OCI-LY7 (cell line): ENCODE measurements around the gene ZNF407. TPM values are rescaled to one million over a fixed set of nuclear protein-coding genes. Genes with fewer than 3 reads are reported as not detected.

Source experiments
- BruUV-seq: library from RNA; stranded (reverse); fragments of 400-500 nt; replicated peaks from 2 replicates; lab custom pipeline; 2021; lab: Mats Ljungman, UMichigan
- CTCF ChIA-PET: fragments of 300-600 bp; sonication (Branson Sonifier 250); formaldehyde crosslinking; loops from one replicate; lab custom pipeline; 2022; ENCODE audit warnings: antibody characterized with exemption; ENCODE audit not compliant: unreplicated experiment; lab: Charles Lee
- POLR2A ChIA-PET: fragments of 300-600 bp; sonication (Branson Sonifier 250); formaldehyde crosslinking; loops from one replicate; lab custom pipeline; 2022; ENCODE audit warnings: antibody characterized with exemption; lab: Charles Lee
- DNase-seq: peaks from one replicate; pipeline ENCODE4 v3.0.0-alpha.2; 2015; ENCODE audit warnings: low spot score
- H2AFZ ChIP-seq: fragments of 200-600 bp; sonication (generic), shearing (Covaris generic); 2 replicates; pipeline ENCODE4 v1.6.1; 2014; ENCODE audit warnings: mild to moderate bottlenecking, antibody characterized with exemption, low read length, moderate library complexity
- H3K27ac ChIP-seq: fragments of 200-600 bp; sonication (generic); 2 replicates; pipeline ENCODE4 v1.5.1; 2014; ENCODE audit warnings: mixed run types, low read depth, mild to moderate bottlenecking, moderate library complexity, low read length, inconsistent platforms; ENCODE audit not compliant: poor library complexity, severe bottlenecking
- H3K36me3 ChIP-seq: fragments of 200-600 bp; sonication (generic); 2 replicates; pipeline ENCODE4 v1.6.1; 2014; ENCODE audit warnings: mild to moderate bottlenecking, antibody characterized with exemption, low read length, moderate library complexity, mixed read lengths; ENCODE audit not compliant: insufficient read depth
- H3K4me1 ChIP-seq: fragments of 200-600 bp; sonication (generic); 2 replicates; pipeline ENCODE4 v1.5.1; 2014; ENCODE audit warnings: mild to moderate bottlenecking, low read length; ENCODE audit not compliant: insufficient read depth, poor library complexity, severe bottlenecking
- H3K4me2 ChIP-seq: fragments of 200-600 bp; sonication (generic); 2 replicates; pipeline ENCODE4 v1.6.1; 2014; ENCODE audit warnings: mild to moderate bottlenecking, low read length
- H3K4me3 ChIP-seq: fragments of 200-600 bp; sonication (generic); 2 replicates; pipeline ENCODE4 v1.5.1; 2014; ENCODE audit warnings: mild to moderate bottlenecking, low read depth, low read length; ENCODE audit not compliant: poor library complexity, severe bottlenecking
- H3K79me2 ChIP-seq: fragments of 200-600 bp; sonication (generic); 2 replicates; pipeline ENCODE4 v1.6.1; 2016; ENCODE audit warnings: low read depth, mild to moderate bottlenecking, low read length, moderate library complexity, mixed read lengths; ENCODE audit not compliant: insufficient read depth
- H3K9me2 ChIP-seq: fragments of 200-600 bp; sonication (generic); 2 replicates; pipeline ENCODE4 v1.6.1; 2016; ENCODE audit warnings: mild to moderate bottlenecking, low read length, mixed read lengths; ENCODE audit not compliant: insufficient read depth
- H3K9me3 ChIP-seq: fragments of 200-600 bp; sonication (generic); 2 replicates; pipeline ENCODE4 v1.6.1; 2014; ENCODE audit warnings: mild to moderate bottlenecking, mixed run types, low read length, mixed read lengths
- H4K20me1 ChIP-seq: fragments of 200-600 bp; sonication (generic); 2 replicates; pipeline ENCODE4 v1.6.1; 2014; ENCODE audit warnings: mild to moderate bottlenecking, antibody characterized with exemption, low read length, moderate library complexity, mixed read lengths; ENCODE audit not compliant: insufficient read depth
- intact Hi-C: fragments of 100-400 bp; cut with micrococcal nuclease; formaldehyde crosslinking; loops from one replicate; pipeline ENCODE4 v1.10.0; 2022; ENCODE audit not compliant: unreplicated experiment
- total RNA-seq, 2 experiments: library from RNA; depleted of rRNA in 1 of 2; stranded (reverse); fragments of >200 nt in 1 of 2; shearing (Covaris generic) in 1 of 2; gene quantifications; 2 replicates each; pipeline ENCODE4 v1.2.3, GENCODE V29; 2014 to 2022
- TF ChIP-seq, protein P1 (sequence below): fragments of 200-600 bp; sonication (generic); conservative IDR thresholded peaks from 2 replicates; pipeline ENCODE4 v1.5.1; 2014; ENCODE audit warnings: mild to moderate bottlenecking, antibody characterized with exemption, low read length, moderate library complexity, mixed read lengths

Gene ZNF407
- total RNA-seq, 2 experiments from 2014 or later: 8.9 to 11.9 TPM

DNA sequence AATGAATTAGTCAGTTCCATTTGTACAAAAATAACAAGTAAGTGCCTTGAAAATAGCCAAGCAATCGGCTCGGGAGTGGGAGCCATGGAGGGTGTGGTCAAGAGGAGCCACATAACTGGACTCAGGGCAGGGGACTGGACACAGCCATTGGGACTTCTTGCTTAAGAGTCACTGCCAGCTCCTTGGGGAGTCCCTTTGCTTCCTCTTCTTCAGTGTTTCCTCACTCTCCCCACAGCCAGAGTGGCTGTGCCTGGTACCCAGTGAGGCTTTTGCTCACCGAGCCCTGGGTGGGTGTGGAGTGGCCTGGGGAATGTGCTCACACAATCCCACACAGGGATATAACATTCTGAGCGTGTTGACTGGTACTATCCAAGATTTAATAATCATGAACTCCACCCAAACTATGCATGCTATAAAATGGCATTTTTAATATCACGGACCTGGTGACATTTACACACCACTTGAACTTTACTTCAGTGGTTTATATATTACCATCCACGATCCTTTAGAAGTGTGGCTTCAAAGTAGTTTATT is 516.6 kb downstream of the ZNF407 start:
- ChIA-PET POLR2A (no interaction called here), CTCF (no interaction called here)
- no peaks in the 10 kb centered on the region for H3K36me3 ChIP-seq
- H4K20me1 ChIP-seq: no peaks in the 10 kb centered on the region
- no TSS peak for BruUV-seq
- no peaks in the 10 kb centered on the region for H3K9me2 ChIP-seq
- DNase-seq: no peak
- no peaks in the 10 kb centered on the region for H3K79me2 ChIP-seq
- no peak overlapping the region for H2AFZ ChIP-seq
- no peaks in the 10 kb centered on the region for H3K9me3 ChIP-seq
- no peaks in the 10 kb centered on the region for H3K4me1 ChIP-seq
- H3K4me2 ChIP-seq: no peak overlapping the region
- no peak overlapping the region for H3K27ac ChIP-seq
- intact Hi-C loops: no loop called here
- no peak overlapping the region for H3K4me3 ChIP-seq
- TF ChIP-seq, protein P1, sequence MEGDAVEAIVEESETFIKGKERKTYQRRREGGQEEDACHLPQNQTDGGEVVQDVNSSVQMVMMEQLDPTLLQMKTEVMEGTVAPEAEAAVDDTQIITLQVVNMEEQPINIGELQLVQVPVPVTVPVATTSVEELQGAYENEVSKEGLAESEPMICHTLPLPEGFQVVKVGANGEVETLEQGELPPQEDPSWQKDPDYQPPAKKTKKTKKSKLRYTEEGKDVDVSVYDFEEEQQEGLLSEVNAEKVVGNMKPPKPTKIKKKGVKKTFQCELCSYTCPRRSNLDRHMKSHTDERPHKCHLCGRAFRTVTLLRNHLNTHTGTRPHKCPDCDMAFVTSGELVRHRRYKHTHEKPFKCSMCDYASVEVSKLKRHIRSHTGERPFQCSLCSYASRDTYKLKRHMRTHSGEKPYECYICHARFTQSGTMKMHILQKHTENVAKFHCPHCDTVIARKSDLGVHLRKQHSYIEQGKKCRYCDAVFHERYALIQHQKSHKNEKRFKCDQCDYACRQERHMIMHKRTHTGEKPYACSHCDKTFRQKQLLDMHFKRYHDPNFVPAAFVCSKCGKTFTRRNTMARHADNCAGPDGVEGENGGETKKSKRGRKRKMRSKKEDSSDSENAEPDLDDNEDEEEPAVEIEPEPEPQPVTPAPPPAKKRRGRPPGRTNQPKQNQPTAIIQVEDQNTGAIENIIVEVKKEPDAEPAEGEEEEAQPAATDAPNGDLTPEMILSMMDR: no peak

Other genes with a start within 250 kb of the ZNF407 start
- gene DIPK1C, start 140.6 kb upstream of the ZNF407 start, total RNA-seq (2014; rRNA removed; shearing (Covaris generic)): not detected in 2 replicates
- gene DIPK1C, start 140.6 kb upstream of the ZNF407 start, total RNA-seq (2022): not detected in 2 replicates
- gene CNDP2, start 101.5 kb upstream of the ZNF407 start, total RNA-seq (2014; rRNA removed; shearing (Covaris generic)): 28.5 and 51.5 TPM in 2 replicates
- 85.2 and 94.8 TPM in 2 replicates for gene CNDP2, start 101.5 kb upstream of the ZNF407 start, total RNA-seq (2022)
- gene CNDP1, start 63.4 kb upstream of the ZNF407 start, total RNA-seq (2014; rRNA removed; shearing (Covaris generic)): not detected in 2 replicates
- not detected in 2 replicates for gene CNDP1, start 63.4 kb upstream of the ZNF407 start, total RNA-seq (2022)